Progenitor cell of endocrine pancreas (in vitro differentiated cells): ENCODE data around the gene RNF5. TPM values are rescaled to one million over a fixed set of nuclear protein-coding genes. Genes with fewer than 3 reads are reported as not detected.

ENCODE experiments used
- DNase-seq: peaks from one replicate; pipeline ENCODE4 v3.0.0; 2021; ENCODE audit warnings: low spot score; ENCODE audit not compliant: unreplicated experiment
- H3K27ac Mint-ChIP-seq: 2 replicates; pipeline ENCODE4 v1.8.0; 2021; ENCODE audit warnings: mild to moderate bottlenecking, moderate library complexity, mixed read lengths
- H3K27me3 Mint-ChIP-seq: 2 replicates; pipeline ENCODE4 v1.8.0; 2021; ENCODE audit warnings: mixed read lengths
- H3K36me3 Mint-ChIP-seq: 2 replicates; pipeline ENCODE4 v1.8.0; 2022; ENCODE audit warnings: mixed read lengths; ENCODE audit not compliant: insufficient read depth
- H3K4me1 Mint-ChIP-seq: 2 replicates; pipeline ENCODE4 v1.8.0; 2021; ENCODE audit warnings: low read depth, mixed read lengths
- H3K4me3 Mint-ChIP-seq: 2 replicates; pipeline ENCODE4 v1.8.0; 2021; ENCODE audit warnings: low read depth, mild to moderate bottlenecking, moderate library complexity, mixed read lengths
- H3K9me3 Mint-ChIP-seq: 2 replicates; pipeline ENCODE4 v1.8.0; 2021; ENCODE audit warnings: low read depth, mixed read lengths
- CTCF ChIP-seq: fragments of 200-600 bp; sonication (generic); IDR thresholded peaks from one replicate; pipeline ENCODE4 v1.5.0; 2021; ENCODE audit warnings: antibody characterized with exemption, mild to moderate bottlenecking; ENCODE audit not compliant: unreplicated experiment
- total RNA-seq: library from RNA; stranded (reverse); gene quantifications from 2 replicates; pipeline ENCODE4 v1.2.1, GENCODE V29; 2021

RNF5 gene
- total RNA-seq, 1 donor from 2014 or later: 92.2 TPM

GRCh38 chr6:32149932-32150870 is 28.0 kb upstream of the RNF5 start:
- Mint-ChIP-seq H3K27ac (no peak overlapping the region), H3K27me3 (peaks cover 13% of the 10 kb centered on the region), H3K9me3 (no peaks in the 10 kb centered on the region), H3K4me3 (no peak overlapping the region), H3K36me3 (peaks cover 4% of the 10 kb centered on the region), H3K4me1 (peaks cover 30% of the 10 kb centered on the region)
- no peak for DNase-seq
- no peak for TF ChIP-seq CTCF

- H3K36me3 Mint-ChIP-seq: peaks cover 6% of the 10 kb centered on the region
- H3K27me3 Mint-ChIP-seq: peaks cover 13% of the 10 kb centered on the region
- peak overlapping the region; percentile 73 for H3K27ac Mint-ChIP-seq
- peak overlapping the region; percentile 33 for H3K4me3 Mint-ChIP-seq
- no peaks in the 10 kb centered on the region for H3K9me3 Mint-ChIP-seq
- H3K4me1 Mint-ChIP-seq: peaks cover 32% of the 10 kb centered on the region
- no peak for DNase-seq
- TF ChIP-seq CTCF: no peak
Measured at GRCh38 chr6:32151181-32151862, 26.9 kb upstream of the RNF5 start.

- Mint-ChIP-seq H3K9me3 (no peaks in the 10 kb centered on the region), H3K36me3 (peaks cover 6% of the 10 kb centered on the region), H3K4me3 (peak within 1 kb of the TSS; percentile 99), H3K27ac (peak within 1 kb of the TSS; percentile 98), H3K4me1 (peaks cover 26% of the 10 kb centered on the region), H3K27me3 (peaks cover 13% of the 10 kb centered on the region)
- no peak for TF ChIP-seq CTCF
- DNase-seq: no peak
Measured at GRCh38 chr6:32151863-32152768, 26.1 kb upstream of the RNF5 start, which contains the start of gene PRRT1. Gene PRRT1, minus strand, starts transcription at chr6:32151939. Its CDS starts 112 bp downstream, at chr6:32151827.

- H3K27ac Mint-ChIP-seq: peak overlapping the region; percentile 98
- no peak for TF ChIP-seq CTCF
- peaks cover 12% of the 10 kb centered on the region for H3K36me3 Mint-ChIP-seq
- H3K9me3 Mint-ChIP-seq: no peaks in the 10 kb centered on the region
- peaks cover 13% of the 10 kb centered on the region for H3K27me3 Mint-ChIP-seq
- peaks cover 26% of the 10 kb centered on the region for H3K4me1 Mint-ChIP-seq
- peak overlapping the region; percentile 99 for H3K4me3 Mint-ChIP-seq
- peak; percentile 21 for DNase-seq
Measured at GRCh38 chr6:32152769-32153563, 25.2 kb upstream of the RNF5 start.
